ENCODE results near the gene MAN2A1.

Gene MAN2A1

GRCh38 chr5:109740966-109741365 is 51.2 kb downstream of the MAN2A1 start:
- Histone ChIP-seq H3K79me1 (ENCODE audit: low read length) (peaks cover 8% of the 10 kb centered on the region), H3K27ac (ENCODE audit: low read depth, low read length) (no peak overlapping the region), H3K4ac (ENCODE audit: low read depth, low read length) (no peak overlapping the region), H4K12ac (ENCODE audit: low read depth, low read length) (no peak overlapping the region), H3K4me1 (ENCODE audit: control insufficient read depth in 1 of 2, insufficient read depth in 2 of 2, low read length in 2 of 2) (peaks cover 9 to 22% of the 10 kb centered on the region in 2 experiments), H4K8ac (ENCODE audit: low read depth, low read length) (no peak overlapping the region), H2BK5ac (ENCODE audit: low read depth, low read length, poor library complexity) (no peak overlapping the region), H3K18ac (ENCODE audit: low read length) (no peak overlapping the region), H3K4me3 (ENCODE audit: low read depth, low read length) (no peak overlapping the region), H2AK5ac (ENCODE audit: low read length) (no peak overlapping the region), H3K23ac (ENCODE audit: low read length) (no peak overlapping the region), H3K9ac (ENCODE audit: low read length) (no peak overlapping the region), H3K36me3 (ENCODE audit: control insufficient read depth in 1 of 2, insufficient read depth in 2 of 2, low read length in 2 of 2) (no peaks in the 10 kb centered on the region), H2AFZ (ENCODE audit: insufficient read depth, low read length, poor library complexity) (no peak overlapping the region), H2BK12ac (ENCODE audit: low read length) (no peak overlapping the region), H3K79me2 (ENCODE audit: control insufficient read depth, insufficient read depth, low read length, poor library complexity) (no peaks in the 10 kb centered on the region), H4K91ac (ENCODE audit: low read depth, low read length) (no peak overlapping the region), H3K4me2 (ENCODE audit: low read length) (no peak overlapping the region), H2BK120ac (ENCODE audit: insufficient read depth, low read length, poor library complexity) (no peak overlapping the region), H3K27me3 (ENCODE audit: insufficient read depth, low read length) (no peaks in the 10 kb centered on the region), H3K14ac (ENCODE audit: low read length) (no peak overlapping the region), H3K9me3 (ENCODE audit: insufficient read depth, low read depth, low read length) (no peaks in the 10 kb centered on the region)
- WGBS (ENCODE audit: extremely low coverage, insufficient coverage, insufficient read length) = no CpG with 5 or more reads among the region's 1 CpG
- DNase-seq = no peak

- no peak overlapping the region for H3K23ac ChIP-seq (ENCODE audit: low read length)
- no peak overlapping the region for H2BK5ac ChIP-seq (ENCODE audit: low read depth, low read length, poor library complexity)
- no peak overlapping the region for H4K12ac ChIP-seq (ENCODE audit: low read depth, low read length)
- DNase-seq = no peak
- no peak overlapping the region for H2BK12ac ChIP-seq (ENCODE audit: low read length)
- H3K79me1 ChIP-seq (ENCODE audit: low read length) = peaks cover 8% of the 10 kb centered on the region
- no peak overlapping the region for H4K8ac ChIP-seq (ENCODE audit: low read depth, low read length)
- H2AFZ ChIP-seq (ENCODE audit: insufficient read depth, low read length, poor library complexity) = no peak overlapping the region
- H3K27ac ChIP-seq (ENCODE audit: low read depth, low read length) = no peak overlapping the region
- no peak overlapping the region for H3K18ac ChIP-seq (ENCODE audit: low read length)
- WGBS (ENCODE audit: extremely low coverage, insufficient coverage, insufficient read length) = no CpG with 5 or more reads among the region's 1 CpG
- H3K9ac ChIP-seq (ENCODE audit: low read length) = no peak overlapping the region
- no peaks in the 10 kb centered on the region for H3K9me3 ChIP-seq (ENCODE audit: insufficient read depth, low read depth, low read length)
- no peaks in the 10 kb centered on the region for H3K36me3 ChIP-seq (ENCODE audit: control insufficient read depth in 1 of 2, insufficient read depth in 2 of 2, low read length in 2 of 2)
- H3K14ac ChIP-seq (ENCODE audit: low read length) = no peak overlapping the region
- no peak overlapping the region for H2AK5ac ChIP-seq (ENCODE audit: low read length)
- H3K79me2 ChIP-seq (ENCODE audit: control insufficient read depth, insufficient read depth, low read length, poor library complexity) = no peaks in the 10 kb centered on the region
- no peak overlapping the region for H4K91ac ChIP-seq (ENCODE audit: low read depth, low read length)
- no peak overlapping the region for H3K4me3 ChIP-seq (ENCODE audit: low read depth, low read length)
- H3K4ac ChIP-seq (ENCODE audit: low read depth, low read length) = no peak overlapping the region
- no peak overlapping the region for H3K4me2 ChIP-seq (ENCODE audit: low read length)
- no peaks in the 10 kb centered on the region for H3K27me3 ChIP-seq (ENCODE audit: insufficient read depth, low read length)
- H2BK120ac ChIP-seq (ENCODE audit: insufficient read depth, low read length, poor library complexity) = no peak overlapping the region
- H3K4me1 ChIP-seq (ENCODE audit: control insufficient read depth in 1 of 2, insufficient read depth in 2 of 2, low read length in 2 of 2) = peaks cover 9 to 22% of the 10 kb centered on the region in 2 experiments
These were observed 51.7 kb downstream of the MAN2A1 start for GRCh38 chr5:109741390-109741789.

- H3K79me1 ChIP-seq (ENCODE audit: low read length) = peaks cover 8% of the 10 kb centered on the region
- no CpG with 5 or more reads among the region's 5 CpGs for WGBS (ENCODE audit: extremely low coverage, insufficient coverage, insufficient read length)
- peak overlapping the region; percentile 84 for H2BK5ac ChIP-seq (ENCODE audit: low read depth, low read length, poor library complexity)
- H3K27ac ChIP-seq (ENCODE audit: low read depth, low read length) = peak overlapping the region; percentile 83
- no peaks in the 10 kb centered on the region for H3K36me3 ChIP-seq (ENCODE audit: control insufficient read depth in 1 of 2, insufficient read depth in 2 of 2, low read length in 2 of 2)
- H4K8ac ChIP-seq (ENCODE audit: low read depth, low read length) = peak overlapping the region; percentile 57
- H2AK5ac ChIP-seq (ENCODE audit: low read length) = peak overlapping the region; percentile 36
- no peak overlapping the region for H3K4me2 ChIP-seq (ENCODE audit: low read length)
- peak overlapping the region; percentile 59 for H2BK120ac ChIP-seq (ENCODE audit: insufficient read depth, low read length, poor library complexity)
- H3K4me3 ChIP-seq (ENCODE audit: low read depth, low read length) = no peak overlapping the region
- H2BK12ac ChIP-seq (ENCODE audit: low read length) = peak overlapping the region; percentile 45
- no peak overlapping the region for H2AFZ ChIP-seq (ENCODE audit: insufficient read depth, low read length, poor library complexity)
- no peaks in the 10 kb centered on the region for H3K27me3 ChIP-seq (ENCODE audit: insufficient read depth, low read length)
- H4K91ac ChIP-seq (ENCODE audit: low read depth, low read length) = peak overlapping the region; percentile 34
- peaks cover 9 to 22% of the 10 kb centered on the region in 2 experiments for H3K4me1 ChIP-seq (ENCODE audit: control insufficient read depth in 1 of 2, insufficient read depth in 2 of 2, low read length in 2 of 2)
- peak overlapping the region; percentile 71 for H3K14ac ChIP-seq (ENCODE audit: low read length)
- peak overlapping the region; percentile 77 for H3K18ac ChIP-seq (ENCODE audit: low read length)
- no peak overlapping the region for H3K9ac ChIP-seq (ENCODE audit: low read length)
- no peak overlapping the region for H3K23ac ChIP-seq (ENCODE audit: low read length)
- peak in 1 of 2 donors; percentile 18 for DNase-seq
- H4K12ac ChIP-seq (ENCODE audit: low read depth, low read length) = no peak overlapping the region
- H3K79me2 ChIP-seq (ENCODE audit: control insufficient read depth, insufficient read depth, low read length, poor library complexity) = no peaks in the 10 kb centered on the region
- no peak overlapping the region for H3K4ac ChIP-seq (ENCODE audit: low read depth, low read length)
- H3K9me3 ChIP-seq (ENCODE audit: insufficient read depth, low read depth, low read length) = no peaks in the 10 kb centered on the region
These were observed 53.4 kb downstream of the MAN2A1 start for GRCh38 chr5:109743041-109743531.

GRCh38 chr5:109743770-109744212 is 54.1 kb downstream of the MAN2A1 start:
- no peak overlapping the region for H3K23ac ChIP-seq (ENCODE audit: low read length)
- DNase-seq = peak; percentile 85 to 98
- H4K12ac ChIP-seq (ENCODE audit: low read depth, low read length) = no peak overlapping the region
- peak overlapping the region; percentile 71 for H3K14ac ChIP-seq (ENCODE audit: low read length)
- no peak overlapping the region for H2AFZ ChIP-seq (ENCODE audit: insufficient read depth, low read length, poor library complexity)
- no peak overlapping the region for H4K91ac ChIP-seq (ENCODE audit: low read depth, low read length)
- H2BK120ac ChIP-seq (ENCODE audit: insufficient read depth, low read length, poor library complexity) = no peak overlapping the region
- H3K36me3 ChIP-seq (ENCODE audit: control insufficient read depth in 1 of 2, insufficient read depth in 2 of 2, low read length in 2 of 2) = no peaks in the 10 kb centered on the region
- H3K9ac ChIP-seq (ENCODE audit: low read length) = no peak overlapping the region
- no peaks in the 10 kb centered on the region for H3K9me3 ChIP-seq (ENCODE audit: insufficient read depth, low read depth, low read length)
- H2AK5ac ChIP-seq (ENCODE audit: low read length) = no peak overlapping the region
- peak overlapping the region; percentile 57 for H4K8ac ChIP-seq (ENCODE audit: low read depth, low read length)
- peaks cover 2% of the 10 kb centered on the region for H3K79me2 ChIP-seq (ENCODE audit: control insufficient read depth, insufficient read depth, low read length, poor library complexity)
- H3K18ac ChIP-seq (ENCODE audit: low read length) = no peak overlapping the region
- H3K4me1 ChIP-seq (ENCODE audit: control insufficient read depth in 1 of 2, insufficient read depth in 2 of 2, low read length in 2 of 2) = peaks cover 9 to 22% of the 10 kb centered on the region in 2 experiments
- no CpG with 5 or more reads among the region's 3 CpGs for WGBS (ENCODE audit: extremely low coverage, insufficient coverage, insufficient read length)
- H3K4me3 ChIP-seq (ENCODE audit: low read depth, low read length) = no peak overlapping the region
- H3K4ac ChIP-seq (ENCODE audit: low read depth, low read length) = no peak overlapping the region
- peak overlapping the region; percentile 83 for H3K27ac ChIP-seq (ENCODE audit: low read depth, low read length)
- H3K79me1 ChIP-seq (ENCODE audit: low read length) = peaks cover 8% of the 10 kb centered on the region
- H2BK5ac ChIP-seq (ENCODE audit: low read depth, low read length, poor library complexity) = no peak overlapping the region
- H3K27me3 ChIP-seq (ENCODE audit: insufficient read depth, low read length) = no peaks in the 10 kb centered on the region
- H2BK12ac ChIP-seq (ENCODE audit: low read length) = peak overlapping the region; percentile 45
- H3K4me2 ChIP-seq (ENCODE audit: low read length) = peak overlapping the region; percentile 1

Measured in trophoblast cell (in vitro differentiated cells and primary cell).